ENCODE data around the gene BACH2. TPM values are rescaled to one million over a fixed set of nuclear protein-coding genes. Genes with fewer than 3 reads are reported as not detected.
A peak's percentile ranks its signal among the peaks of the same experiment; 100 is the strongest.
"Not testable (repeated sequence)": the region's sequence is repeated elsewhere in the genome, so short reads cannot be mapped to it uniquely, and the experiment has no call there.

BACH2 gene
- polyA plus RNA-seq, 4 donors: 9.7 to 12.2 (median 10.3) TPM

- DNase-seq (ENCODE audit: low read depth in 4 of 4, low spot score in 3 of 4): no peak
Measured at GRCh38 chr6:90079560-90080490, 216.8 kb downstream of the BACH2 start.

GRCh38 chr6:90078513-90079289, 217.9 kb downstream of the BACH2 start:
- no peak for DNase-seq (ENCODE audit: low read depth in 4 of 4, low spot score in 3 of 4)

DNA sequence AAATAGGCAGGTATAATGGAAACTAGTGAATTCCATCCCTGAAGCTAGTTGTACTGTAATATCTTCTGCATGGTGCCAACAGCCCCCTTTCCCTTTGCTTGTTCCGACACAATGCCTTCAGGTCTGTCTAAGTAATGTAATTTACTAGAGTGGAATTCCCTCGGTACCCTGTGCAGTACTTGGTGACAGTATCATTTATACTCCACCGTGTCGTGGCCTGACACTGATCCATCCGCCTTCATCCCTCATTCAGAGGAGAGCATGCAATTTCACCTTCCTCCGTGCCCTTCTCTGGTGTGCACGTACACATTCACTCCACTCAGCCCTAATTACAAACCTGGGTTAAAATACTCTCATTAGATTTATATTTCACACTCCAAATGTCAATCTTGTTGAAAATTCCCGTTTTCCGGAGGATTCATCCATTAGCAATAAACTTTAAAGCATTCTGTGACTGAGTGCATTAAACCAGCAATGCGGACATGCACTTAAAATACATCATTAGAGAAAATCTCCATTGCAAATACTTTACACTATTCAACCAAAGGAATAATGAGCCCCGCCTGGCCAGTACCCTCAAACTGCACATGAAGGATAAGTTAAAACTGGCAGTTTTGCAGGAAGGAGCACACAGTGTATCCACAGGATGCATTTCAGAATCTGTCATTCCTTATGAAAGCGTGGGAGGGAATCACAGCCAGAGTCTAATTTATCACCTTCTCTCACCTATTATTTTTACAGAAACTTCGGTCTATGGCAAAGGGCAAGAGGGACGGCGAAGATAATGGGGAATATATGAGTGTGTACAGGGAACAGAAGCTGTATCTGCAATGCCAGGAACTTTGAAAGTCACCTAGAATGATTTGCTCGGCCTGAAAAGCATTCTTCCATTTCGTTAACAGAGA, 219.9 kb downstream of the BACH2 start:
- no peak for DNase-seq (ENCODE audit: low read depth in 4 of 4, low spot score in 3 of 4)

GRCh38 chr6:90074161-90074850, 222.3 kb downstream of the BACH2 start:
- DNase-seq (ENCODE audit: low read depth in 4 of 4, low spot score in 3 of 4): no peak

DNA sequence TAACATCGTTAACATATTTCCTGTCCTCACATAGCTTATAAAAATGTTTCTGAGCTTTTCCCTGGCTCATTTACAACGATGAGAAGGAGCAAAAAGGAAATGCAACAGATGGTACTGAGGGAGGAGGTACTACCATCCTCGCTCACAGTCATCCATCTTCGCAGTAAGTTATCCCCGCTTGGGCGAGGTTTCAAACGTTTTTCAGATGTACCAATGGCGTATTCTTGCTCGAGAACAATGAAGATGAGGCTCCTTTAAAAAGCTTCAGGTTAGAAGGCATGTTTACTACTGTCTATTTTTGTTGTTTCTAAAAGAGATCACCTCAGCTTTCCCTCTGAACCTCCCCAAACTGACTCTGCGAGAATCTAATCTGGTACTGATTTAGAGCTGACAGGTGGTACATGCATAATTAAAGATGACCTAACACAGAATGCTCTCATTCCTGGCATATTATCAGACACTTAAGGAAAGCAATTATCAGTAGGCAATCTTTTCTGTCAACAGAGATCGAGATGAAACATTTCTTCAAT, 223.6 kb downstream of the BACH2 start:
- DNase-seq (ENCODE audit: low read depth in 4 of 4, low spot score in 3 of 4): no peak

GRCh38 chr6:90072501-90072900, 224.1 kb downstream of the BACH2 start:
- no peak for DNase-seq (ENCODE audit: low read depth in 4 of 4, low spot score in 3 of 4)

DNA sequence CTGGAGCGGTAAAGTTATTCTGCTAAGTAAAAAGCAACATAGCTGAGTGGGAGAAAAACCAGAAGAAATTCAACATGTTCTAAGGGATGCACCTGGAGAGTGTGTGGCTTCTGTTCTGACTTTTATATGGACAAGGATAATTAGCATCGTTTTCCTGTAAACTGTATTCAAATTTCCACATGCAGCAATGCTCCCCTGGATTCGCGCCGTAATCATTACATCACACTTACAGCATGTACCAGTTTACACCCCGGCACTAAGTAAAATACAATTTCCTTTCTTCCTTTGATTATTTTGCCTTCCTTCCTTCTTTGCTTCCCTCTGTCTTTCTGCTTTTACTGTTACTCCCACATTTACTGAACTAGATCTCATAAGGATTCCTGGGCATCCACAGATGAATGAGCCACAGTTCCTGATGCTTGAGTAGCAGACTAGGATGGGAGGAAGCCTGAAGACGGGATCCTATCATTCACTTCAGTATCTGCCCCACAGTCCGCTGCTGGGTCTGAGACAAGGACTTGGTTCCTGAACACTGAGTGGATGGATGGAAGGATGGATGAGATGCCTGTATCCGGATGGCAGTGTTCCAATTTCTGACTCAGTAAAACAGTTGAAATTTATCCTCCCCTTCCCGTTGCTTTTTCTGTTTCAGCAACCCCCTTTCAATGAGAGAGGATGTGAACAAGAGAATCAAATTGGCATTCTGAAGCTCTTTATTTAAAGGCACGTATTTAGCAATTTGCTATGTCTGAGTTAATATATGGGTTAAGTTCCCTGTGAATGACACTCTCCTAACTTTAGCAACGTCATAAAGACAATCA, 227.7 kb downstream of the BACH2 start:
- DNase-seq (ENCODE audit: low read depth in 4 of 4, low spot score in 3 of 4): no peak

DNA sequence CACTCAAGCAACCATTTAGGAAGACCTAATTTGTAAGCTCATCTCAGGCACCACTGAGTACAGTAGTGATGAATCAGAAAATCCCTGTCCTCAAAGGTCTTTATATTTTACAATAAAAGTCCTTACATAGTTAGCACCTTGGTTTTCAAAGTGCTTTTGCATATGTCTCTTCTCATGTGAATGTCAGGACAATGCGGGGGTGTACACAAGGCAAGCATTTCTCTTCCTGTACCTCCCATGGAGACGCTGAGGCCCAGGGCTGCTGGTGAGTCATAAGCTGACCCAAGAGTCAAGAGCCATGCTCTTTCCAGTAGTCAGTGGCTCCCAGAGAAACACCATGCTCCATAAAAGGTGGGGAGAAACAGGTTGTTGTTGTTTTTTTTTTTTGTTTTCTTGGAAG, 228.4 kb downstream of the BACH2 start:
- peak in 1 of 4 donors; percentile 11 for DNase-seq (ENCODE audit: low read depth in 4 of 4, low spot score in 3 of 4)

GRCh38 chr6:90066697-90067096, 229.9 kb downstream of the BACH2 start:
- no peak for DNase-seq (ENCODE audit: low read depth in 4 of 4, low spot score in 3 of 4)

DNA sequence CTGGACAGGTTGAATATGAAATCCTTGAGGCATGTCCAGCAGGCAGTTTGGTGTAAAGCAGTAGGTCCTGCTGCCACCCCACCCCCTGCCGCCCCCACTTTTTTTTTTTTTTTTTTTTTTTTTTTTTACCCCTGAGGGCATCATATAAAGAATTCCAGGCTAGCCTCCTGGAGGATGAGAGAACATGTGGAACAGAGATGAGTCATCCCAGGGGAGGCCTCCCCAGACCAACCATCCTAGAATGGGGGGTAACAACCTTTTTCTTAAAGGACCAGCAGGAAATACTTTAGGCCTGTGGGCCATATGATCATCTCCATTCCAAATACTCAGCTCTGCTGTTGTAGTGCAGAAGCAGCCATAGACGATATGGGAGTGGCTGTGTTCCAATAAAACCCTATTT, 231.5 kb downstream of the BACH2 start:
- no peak for DNase-seq (ENCODE audit: low read depth in 4 of 4, low spot score in 3 of 4)

- DNase-seq (ENCODE audit: low read depth in 4 of 4, low spot score in 3 of 4): no peak
Measured at GRCh38 chr6:90062667-90063066, 234.0 kb downstream of the BACH2 start.

DNA sequence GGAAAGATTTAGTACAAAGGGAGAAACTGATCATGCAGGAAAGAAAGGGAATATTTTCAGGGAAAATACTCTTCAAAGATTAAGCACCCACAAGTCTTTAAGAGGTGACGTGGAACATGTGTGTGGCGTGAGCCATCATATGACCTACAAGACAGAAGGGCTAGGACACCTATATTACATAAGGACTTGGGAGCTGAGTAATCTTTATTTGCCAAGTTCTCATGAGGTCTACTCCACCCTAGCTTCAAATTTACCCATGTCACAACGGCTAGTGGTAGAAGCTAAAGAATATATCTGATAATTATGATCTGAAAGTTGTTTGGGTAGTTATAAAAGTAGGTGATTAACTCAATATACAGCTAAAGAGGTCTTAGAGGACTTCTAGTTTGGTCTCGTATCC, 234.6 kb downstream of the BACH2 start:
- DNase-seq (ENCODE audit: low read depth in 4 of 4, low spot score in 3 of 4): no peak

DNA sequence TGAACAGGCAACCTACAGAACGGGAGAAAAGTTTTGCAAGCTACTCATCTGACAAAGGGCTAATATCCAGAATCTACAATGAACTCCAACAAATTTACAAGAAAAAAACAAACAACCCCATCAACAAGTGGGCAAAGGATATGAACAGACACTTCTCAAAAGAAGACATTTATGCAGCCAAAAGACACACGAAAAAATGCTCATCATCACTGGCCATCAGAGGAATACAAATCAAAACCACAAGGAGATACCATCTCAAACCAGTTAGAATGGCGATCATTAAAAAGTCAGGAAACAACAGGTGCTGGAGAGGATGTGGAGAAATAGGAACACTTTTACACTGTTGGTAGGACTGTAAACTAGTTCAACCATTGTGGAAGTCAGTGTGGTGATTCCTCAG, 237.5 kb downstream of the BACH2 start:
- not testable (repeated sequence) for DNase-seq (ENCODE audit: low read depth in 4 of 4, low spot score in 3 of 4)

- not testable (repeated sequence) for DNase-seq (ENCODE audit: low read depth in 4 of 4, low spot score in 3 of 4)
Measured at GRCh38 chr6:90055924-90056323, 240.7 kb downstream of the BACH2 start.

GRCh38 chr6:90054193-90054592, 242.4 kb downstream of the BACH2 start:
- not testable (repeated sequence) for DNase-seq (ENCODE audit: low read depth in 4 of 4, low spot score in 3 of 4)

DNA sequence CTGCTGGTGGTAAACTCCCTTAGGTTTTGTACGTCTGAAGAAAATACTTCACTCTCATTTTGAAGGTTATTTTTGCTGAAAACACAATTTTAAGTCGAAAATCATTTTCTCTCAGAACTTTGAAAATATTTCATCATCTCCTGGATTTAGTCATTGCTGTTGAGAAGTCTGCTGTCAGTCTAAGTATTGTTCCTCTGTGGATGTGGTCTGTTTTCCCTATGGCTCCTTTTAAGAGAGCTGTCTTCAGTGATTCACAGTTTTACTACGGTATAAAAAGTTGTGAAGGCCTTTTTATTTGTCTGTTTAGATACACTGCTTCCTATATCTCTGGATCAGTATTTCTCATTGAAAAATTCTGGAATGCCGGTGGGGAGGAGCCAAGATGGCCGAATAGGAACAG, 243.0 kb downstream of the BACH2 start:
- no peak for DNase-seq (ENCODE audit: low read depth in 4 of 4, low spot score in 3 of 4)

DNA sequence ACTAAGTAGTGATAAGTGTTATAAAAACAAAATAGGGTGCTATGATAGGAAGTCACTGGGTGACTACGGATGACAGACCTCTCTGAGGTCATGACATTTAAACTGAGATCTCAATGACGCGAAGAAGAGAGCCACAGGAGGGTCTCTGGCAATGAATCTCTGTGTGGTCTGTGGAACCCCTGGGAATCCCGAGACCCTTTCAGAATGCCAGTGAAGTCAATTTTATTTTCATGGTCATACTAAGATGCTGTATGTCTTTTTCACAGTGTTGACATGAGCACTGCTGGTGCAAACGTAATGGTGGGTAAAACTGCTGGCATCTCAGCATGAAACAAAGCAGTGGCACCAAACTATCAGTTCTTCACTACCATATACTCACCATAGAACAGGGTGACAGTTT, 247.3 kb downstream of the BACH2 start:
- DNase-seq (ENCODE audit: low read depth in 4 of 4, low spot score in 3 of 4): no peak

- DNase-seq (ENCODE audit: low read depth in 4 of 4, low spot score in 3 of 4): no peak
Measured at GRCh38 chr6:90048206-90048967, 248.3 kb downstream of the BACH2 start.

Data from right renal pelvis (tissue), 4 donors.